ENCODE measurements around the gene DNAH1. TPM values are rescaled to one million over a fixed set of nuclear protein-coding genes. Genes with fewer than 3 reads are reported as not detected.

Gene DNAH1
- total RNA-seq, 1 donor from 2014 or later: 3.3 TPM

DNA sequence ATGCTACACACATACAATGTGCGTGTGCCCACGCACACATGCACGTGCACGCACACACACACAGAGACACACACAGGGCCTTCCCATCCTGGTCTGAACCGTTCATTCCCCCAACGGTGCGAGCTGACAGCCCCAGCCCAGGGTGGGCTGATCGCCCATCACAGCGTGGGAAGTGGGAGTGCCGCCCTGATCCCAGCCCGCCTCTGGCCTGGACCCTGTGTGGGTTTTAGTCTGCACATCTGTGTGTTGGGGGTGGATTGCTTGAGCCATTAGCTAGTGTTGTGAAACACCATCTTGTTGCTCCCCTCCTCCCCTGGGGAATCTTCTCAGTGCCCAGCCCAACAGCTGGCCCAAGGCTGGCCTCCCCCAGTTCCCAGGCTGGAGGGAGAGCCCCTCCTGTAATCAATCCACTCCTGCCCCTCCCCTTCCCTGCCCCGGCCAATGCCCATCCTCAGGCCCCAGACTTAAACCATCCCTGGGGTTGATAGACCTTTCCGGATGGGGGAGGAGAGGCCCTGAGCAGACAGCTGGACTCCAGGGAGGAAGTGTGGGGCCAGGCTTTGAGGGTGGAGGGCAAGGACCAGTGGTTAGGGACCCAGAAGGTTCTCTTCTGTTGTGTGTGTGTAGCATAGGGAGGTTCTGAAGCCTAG lies 120.5 kb downstream of the DNAH1 start:
- Mint-ChIP-seq H3K27me3 (ENCODE audit: unreplicated experiment) (peaks cover 4% of the 10 kb centered on the region), H3K4me3 (ENCODE audit: unreplicated experiment) (no peak overlapping the region), H3K27ac (ENCODE audit: unreplicated experiment) (peak overlapping the region; percentile 42), H3K36me3 (ENCODE audit: low read depth, unreplicated experiment) (peaks cover 41% of the 10 kb centered on the region), H3K9me3 (ENCODE audit: unreplicated experiment) (no peaks in the 10 kb centered on the region), H3K4me1 (ENCODE audit: unreplicated experiment) (peaks cover 48% of the 10 kb centered on the region)
- no peak for DNase-seq (ENCODE audit: low spot score)
- TF ChIP-seq, protein P1, sequence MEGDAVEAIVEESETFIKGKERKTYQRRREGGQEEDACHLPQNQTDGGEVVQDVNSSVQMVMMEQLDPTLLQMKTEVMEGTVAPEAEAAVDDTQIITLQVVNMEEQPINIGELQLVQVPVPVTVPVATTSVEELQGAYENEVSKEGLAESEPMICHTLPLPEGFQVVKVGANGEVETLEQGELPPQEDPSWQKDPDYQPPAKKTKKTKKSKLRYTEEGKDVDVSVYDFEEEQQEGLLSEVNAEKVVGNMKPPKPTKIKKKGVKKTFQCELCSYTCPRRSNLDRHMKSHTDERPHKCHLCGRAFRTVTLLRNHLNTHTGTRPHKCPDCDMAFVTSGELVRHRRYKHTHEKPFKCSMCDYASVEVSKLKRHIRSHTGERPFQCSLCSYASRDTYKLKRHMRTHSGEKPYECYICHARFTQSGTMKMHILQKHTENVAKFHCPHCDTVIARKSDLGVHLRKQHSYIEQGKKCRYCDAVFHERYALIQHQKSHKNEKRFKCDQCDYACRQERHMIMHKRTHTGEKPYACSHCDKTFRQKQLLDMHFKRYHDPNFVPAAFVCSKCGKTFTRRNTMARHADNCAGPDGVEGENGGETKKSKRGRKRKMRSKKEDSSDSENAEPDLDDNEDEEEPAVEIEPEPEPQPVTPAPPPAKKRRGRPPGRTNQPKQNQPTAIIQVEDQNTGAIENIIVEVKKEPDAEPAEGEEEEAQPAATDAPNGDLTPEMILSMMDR (IDR thresholded peaks at IDR 0.05; ENCODE audit: unreplicated experiment): no peak

DNA sequence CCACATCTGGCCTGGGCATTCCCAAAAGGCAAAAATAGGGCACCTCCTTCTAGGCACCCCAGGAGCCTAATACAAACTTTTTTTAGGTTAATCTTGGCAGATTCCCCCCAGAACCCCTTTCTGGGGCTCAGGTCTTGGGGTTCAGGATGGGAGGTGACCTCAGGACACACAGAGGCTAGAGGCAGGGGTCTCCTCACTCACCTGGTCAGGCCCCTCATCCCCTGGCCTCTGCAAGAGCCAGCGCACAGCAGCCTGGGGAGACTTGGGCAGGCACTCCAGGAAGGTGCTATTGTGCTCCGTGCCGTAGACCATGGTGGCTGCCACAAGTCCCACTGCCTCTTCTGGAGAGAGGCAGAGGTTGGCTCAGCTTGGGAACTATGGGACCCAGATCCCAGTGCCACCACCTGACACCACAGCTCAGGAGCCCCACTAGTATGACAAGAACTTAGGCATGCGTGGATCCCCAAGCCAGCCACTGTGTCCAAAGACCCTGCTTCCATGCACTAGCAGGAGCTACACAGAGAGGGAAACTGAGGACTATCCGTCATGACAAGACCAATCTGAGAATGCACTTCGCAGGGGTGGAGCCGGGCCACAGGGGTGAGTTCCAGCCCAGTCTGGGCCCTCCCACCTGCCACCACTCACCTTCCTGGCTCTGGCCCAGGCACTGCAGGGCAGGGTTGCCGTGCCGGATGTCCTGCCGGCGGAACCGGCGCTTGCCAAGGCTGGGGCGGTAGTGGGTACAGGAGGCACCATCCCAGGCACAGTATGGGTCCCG lies 121.4 kb downstream of the DNAH1 start:
- no peak overlapping the region for H3K27ac Mint-ChIP-seq (ENCODE audit: unreplicated experiment)
- no peak for DNase-seq (ENCODE audit: low spot score)
- peaks cover 35% of the 10 kb centered on the region for H3K36me3 Mint-ChIP-seq (ENCODE audit: low read depth, unreplicated experiment)
- H3K9me3 Mint-ChIP-seq (ENCODE audit: unreplicated experiment): no peaks in the 10 kb centered on the region
- H3K4me1 Mint-ChIP-seq (ENCODE audit: unreplicated experiment): peaks cover 41% of the 10 kb centered on the region
- H3K27me3 Mint-ChIP-seq (ENCODE audit: unreplicated experiment): peaks cover 3% of the 10 kb centered on the region
- no peak overlapping the region for H3K4me3 Mint-ChIP-seq (ENCODE audit: unreplicated experiment)
- TF ChIP-seq, protein P1 (IDR thresholded peaks at IDR 0.05; ENCODE audit: unreplicated experiment): no peak

DNA sequence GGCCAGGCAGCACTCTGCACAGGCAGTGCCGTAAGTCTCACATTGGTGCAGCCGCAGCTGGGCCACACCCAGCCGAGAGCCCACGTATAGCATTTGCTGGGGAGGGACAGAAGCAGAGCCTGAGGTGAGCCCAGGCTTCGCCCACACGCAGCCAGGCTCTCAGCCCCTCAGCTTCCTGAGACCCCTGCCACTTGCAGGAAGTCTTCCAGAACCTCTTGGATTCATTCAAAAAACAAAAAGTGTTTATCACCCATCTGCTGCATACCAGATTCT lies 121.9 kb downstream of the DNAH1 start:
- H3K9me3 Mint-ChIP-seq (ENCODE audit: unreplicated experiment): no peaks in the 10 kb centered on the region
- peaks cover 3% of the 10 kb centered on the region for H3K27me3 Mint-ChIP-seq (ENCODE audit: unreplicated experiment)
- no peak overlapping the region for H3K27ac Mint-ChIP-seq (ENCODE audit: unreplicated experiment)
- H3K4me1 Mint-ChIP-seq (ENCODE audit: unreplicated experiment): peaks cover 41% of the 10 kb centered on the region
- TF ChIP-seq, protein P1 (IDR thresholded peaks at IDR 0.05; ENCODE audit: unreplicated experiment): no peak
- peaks cover 33% of the 10 kb centered on the region for H3K36me3 Mint-ChIP-seq (ENCODE audit: low read depth, unreplicated experiment)
- peak overlapping the region; percentile 77 for H3K4me3 Mint-ChIP-seq (ENCODE audit: unreplicated experiment)
- DNase-seq (ENCODE audit: low spot score): no peak

DNA sequence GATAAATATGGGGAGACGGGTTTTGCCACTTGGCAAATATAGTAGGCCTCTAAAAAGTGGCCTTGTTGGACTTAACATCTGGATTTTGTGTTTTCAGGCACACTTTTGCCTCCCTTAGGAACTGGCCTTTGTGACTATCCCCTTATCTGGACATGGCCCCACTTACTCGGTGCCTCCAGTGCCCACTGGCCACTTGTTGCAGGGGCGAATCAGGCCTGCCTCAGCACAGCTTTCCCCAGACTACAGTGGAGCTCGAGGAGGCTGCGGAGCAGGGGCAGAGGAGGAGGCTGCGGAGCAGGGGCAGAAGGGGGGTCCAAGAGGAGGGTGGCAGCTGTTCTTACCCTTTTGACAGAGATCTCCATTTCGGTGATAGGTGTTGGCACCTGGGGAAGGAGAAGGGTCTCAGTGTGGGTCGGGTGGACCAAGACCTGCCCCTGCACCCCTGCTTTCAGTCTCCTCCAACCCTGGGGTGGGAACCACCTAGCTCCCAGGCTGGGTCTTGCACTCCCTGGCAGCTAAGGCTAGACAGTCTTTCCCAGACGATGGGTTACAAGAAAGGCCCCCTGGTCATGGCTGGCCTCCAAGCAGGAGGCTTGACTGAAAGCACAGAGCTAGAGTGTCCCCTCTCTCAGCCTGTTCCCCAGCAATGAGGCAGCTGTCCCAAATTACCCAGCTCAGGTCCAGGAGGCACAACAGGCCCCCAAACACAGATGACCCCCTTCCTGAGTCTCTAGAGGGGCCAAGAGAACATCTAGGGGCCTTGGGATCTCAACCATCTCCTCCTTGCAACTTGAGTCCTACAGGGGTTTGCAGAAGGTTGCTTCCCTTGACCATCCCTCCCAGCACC lies 122.7 kb downstream of the DNAH1 start:
- H3K9me3 Mint-ChIP-seq (ENCODE audit: unreplicated experiment): no peaks in the 10 kb centered on the region
- peaks cover 7% of the 10 kb centered on the region for H3K27me3 Mint-ChIP-seq (ENCODE audit: unreplicated experiment)
- DNase-seq (ENCODE audit: low spot score): no peak
- peaks cover 28% of the 10 kb centered on the region for H3K36me3 Mint-ChIP-seq (ENCODE audit: low read depth, unreplicated experiment)
- peaks cover 41% of the 10 kb centered on the region for H3K4me1 Mint-ChIP-seq (ENCODE audit: unreplicated experiment)
- no peak overlapping the region for H3K27ac Mint-ChIP-seq (ENCODE audit: unreplicated experiment)
- peak overlapping the region; percentile 77 for H3K4me3 Mint-ChIP-seq (ENCODE audit: unreplicated experiment)
- TF ChIP-seq, protein P1 (IDR thresholded peaks at IDR 0.05; ENCODE audit: unreplicated experiment): no peak

All from endothelial cell (in vitro differentiated cells).